ENCODE data around the gene COL8A1. TPM values are rescaled to one million over a fixed set of nuclear protein-coding genes. Genes with fewer than 3 reads are reported as not detected.

Gene COL8A1
- total RNA-seq, 2 experiments from 2014 or later: not detected

Other genes starting within 250 kb of the COL8A1 start
- 10 to 100 TPM; 94.0 to 96.3 TPM for gene CMSS1, start 179.3 kb downstream of the COL8A1 start, total RNA-seq

All from activated CD4-positive, alpha-beta T cell treated with anti-CD3 and anti-CD28 coated beads for 36 hours (primary cell).